Activated naive CD8-positive, alpha-beta T cell treated with anti-CD3 and anti-CD28 coated beads, Interleukin-2, amount 50 U/mL, for 24 hours (primary cell): ENCODE measurements around the gene RBM4B.

Source experiments
- ATAC-seq: fragments of 150-1000 bp; cut with Tn5 transposase; one replicate; pipeline ENCODE4 v1.10.0; 2021
- DNase-seq: peaks from one replicate; pipeline ENCODE4 v3.0.0; 2021
- H3K27ac Mint-ChIP-seq: one replicate; pipeline ENCODE4 v1.8.0; 2021; ENCODE audit warnings: mild to moderate bottlenecking, mixed read lengths
- H3K27me3 Mint-ChIP-seq: one replicate; pipeline ENCODE4 v1.8.0; 2021; ENCODE audit warnings: mixed read lengths
- H3K36me3 Mint-ChIP-seq: one replicate; pipeline ENCODE4 v1.8.0; 2021; ENCODE audit warnings: low read depth, mixed read lengths
- H3K4me1 Mint-ChIP-seq: one replicate; pipeline ENCODE4 v1.8.0; 2021; ENCODE audit warnings: mixed read lengths
- H3K4me3 Mint-ChIP-seq: one replicate; pipeline ENCODE4 v1.8.0; 2021; ENCODE audit warnings: mild to moderate bottlenecking, moderate library complexity, mixed read lengths
- H3K9me3 Mint-ChIP-seq: one replicate; pipeline ENCODE4 v1.8.0; 2021; ENCODE audit warnings: mixed read lengths

The RBM4B gene

DNA sequence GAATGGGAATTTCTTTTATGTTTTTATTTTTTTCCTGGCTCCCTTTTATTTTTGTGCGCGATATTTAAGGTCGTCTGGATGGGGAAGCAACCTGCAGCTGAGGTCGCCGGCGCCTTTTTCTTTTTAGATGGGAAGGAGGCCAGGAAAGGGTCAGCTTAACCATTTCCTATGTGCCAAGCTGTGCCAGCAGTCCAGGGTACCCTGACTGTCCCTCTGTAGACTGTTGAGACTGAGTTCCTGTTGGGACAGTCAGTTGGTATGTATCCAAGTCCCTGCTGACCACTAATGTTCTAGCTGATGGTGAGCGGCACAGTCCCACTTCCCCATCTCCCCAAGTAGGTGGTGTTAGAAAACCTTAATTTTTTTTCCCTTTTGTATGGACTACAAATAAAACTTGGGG is 50.8 kb downstream of the RBM4B start:
- Mint-ChIP-seq H3K4me1 (peaks cover 51% of the 10 kb centered on the region), H3K27ac (no peak overlapping the region)

GRCh38 chr11:66626382-66626781 is 51.3 kb downstream of the RBM4B start:
- ATAC-seq (no peak), DNase-seq (no peak)
- Mint-ChIP-seq H3K9me3 (no peaks in the 10 kb centered on the region), H3K4me3 (no peak overlapping the region), H3K4me1 (peaks cover 53% of the 10 kb centered on the region), H3K27me3 (no peaks in the 10 kb centered on the region), H3K36me3 (peaks cover 71% of the 10 kb centered on the region), H3K27ac (no peak overlapping the region)

More for the DNA sequence above, 50.8 kb downstream of the RBM4B start:
- no peak overlapping the region for H3K4me3 Mint-ChIP-seq
- DNase-seq (no peak), ATAC-seq (no peak)
- H3K36me3 Mint-ChIP-seq, result peaks cover 72% of the 10 kb centered on the region
- no peaks in the 10 kb centered on the region for H3K27me3 Mint-ChIP-seq
- H3K9me3 Mint-ChIP-seq, result no peaks in the 10 kb centered on the region

DNA sequence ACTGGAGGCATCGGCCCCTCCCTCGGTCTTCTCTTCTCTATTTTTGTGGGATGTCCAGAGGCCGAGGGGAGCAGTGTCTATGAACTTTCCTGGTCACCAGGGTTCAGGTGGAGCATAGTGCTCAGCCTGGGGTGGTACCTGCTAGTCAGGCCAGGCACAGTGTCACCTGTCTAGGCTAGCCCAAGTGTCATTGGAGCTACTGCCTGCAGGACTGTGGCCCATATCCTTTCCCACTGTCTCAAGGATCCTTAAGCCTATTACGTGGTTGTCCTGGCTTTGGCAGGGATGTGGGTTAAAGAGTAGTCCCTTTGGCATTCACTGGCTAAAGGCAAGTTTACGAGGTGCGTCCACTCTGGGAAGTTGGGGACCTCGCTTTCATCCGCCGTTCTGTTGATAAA is 51.9 kb downstream of the RBM4B start:
- Mint-ChIP-seq H3K4me1 (peaks cover 58% of the 10 kb centered on the region), H3K9me3 (no peaks in the 10 kb centered on the region), H3K4me3 (no peak overlapping the region), H3K27ac (no peak overlapping the region), H3K36me3 (peaks cover 74% of the 10 kb centered on the region), H3K27me3 (no peaks in the 10 kb centered on the region)
- ATAC-seq (no peak), DNase-seq (no peak)

- Mint-ChIP-seq H3K36me3 (peaks cover 79% of the 10 kb centered on the region), H3K4me1 (peaks cover 60% of the 10 kb centered on the region), H3K27ac (no peak overlapping the region), H3K4me3 (no peak overlapping the region), H3K9me3 (no peaks in the 10 kb centered on the region), H3K27me3 (no peaks in the 10 kb centered on the region)
- no peak for DNase-seq
- no peak for ATAC-seq
Observed at GRCh38 chr11:66625041-66625751, 52.5 kb downstream of the RBM4B start.

DNA sequence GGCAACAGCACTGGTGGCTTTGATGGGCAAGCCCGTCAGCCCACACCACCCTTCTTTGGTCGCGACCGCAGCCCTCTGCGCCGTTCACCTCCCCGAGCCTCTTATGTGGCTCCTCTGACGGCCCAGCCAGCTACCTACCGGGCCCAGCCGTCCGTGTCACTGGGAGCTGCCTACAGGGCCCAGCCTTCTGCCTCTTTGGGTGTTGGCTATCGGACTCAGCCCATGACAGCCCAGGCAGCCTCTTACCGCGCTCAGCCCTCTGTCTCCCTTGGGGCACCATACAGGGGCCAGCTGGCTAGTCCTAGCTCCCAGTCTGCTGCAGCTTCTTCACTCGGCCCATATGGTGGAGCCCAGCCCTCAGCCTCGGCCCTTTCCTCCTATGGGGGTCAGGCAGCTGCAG is 53.2 kb downstream of the RBM4B start:
- ATAC-seq, result no peak
- no peaks in the 10 kb centered on the region for H3K27me3 Mint-ChIP-seq

DNA sequence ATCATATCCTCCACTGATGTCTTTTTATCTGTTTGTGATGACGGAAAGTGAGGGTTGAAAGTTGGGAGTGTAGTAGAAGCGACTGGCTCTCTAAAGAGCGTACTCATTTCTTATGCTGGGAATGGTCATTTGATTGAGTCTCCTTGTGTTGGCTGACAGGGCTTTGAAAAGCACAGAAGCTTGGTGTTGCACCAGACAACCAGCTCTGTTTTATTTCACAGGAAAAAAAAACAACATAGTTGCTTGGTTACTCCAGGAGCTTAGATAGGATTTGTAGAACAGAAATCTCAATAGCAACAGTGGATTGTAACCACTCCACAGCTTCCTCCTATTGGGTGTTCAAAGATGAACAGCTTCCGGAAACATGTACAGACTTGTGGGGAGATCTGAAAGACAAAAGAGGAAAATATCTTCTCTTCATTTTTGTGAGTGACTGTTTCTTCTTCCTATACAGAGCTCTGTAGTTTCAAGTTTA is 58.6 kb downstream of the RBM4B start:
- ATAC-seq, result peak; percentile 8
- DNase-seq, result no peak

More for the DNA sequence above, 53.2 kb downstream of the RBM4B start:
- Mint-ChIP-seq H3K9me3 (no peaks in the 10 kb centered on the region), H3K27ac (no peak overlapping the region), H3K4me1 (peaks cover 61% of the 10 kb centered on the region), H3K4me3 (no peak overlapping the region), H3K36me3 (peaks cover 77% of the 10 kb centered on the region)
- DNase-seq, result no peak

GRCh38 chr11:66617155-66617834 is 60.4 kb downstream of the RBM4B start:
- Mint-ChIP-seq H3K36me3 (peaks cover 56% of the 10 kb centered on the region), H3K27me3 (no peaks in the 10 kb centered on the region), H3K4me3 (peak overlapping the region; percentile 89), H3K4me1 (peaks cover 52% of the 10 kb centered on the region), H3K9me3 (no peaks in the 10 kb centered on the region), H3K27ac (peak overlapping the region; percentile 98)
- no peak for ATAC-seq
- DNase-seq, result no peak

More for the DNA sequence above, 58.6 kb downstream of the RBM4B start:
- peak overlapping the region; percentile 98 for H3K27ac Mint-ChIP-seq
- no peaks in the 10 kb centered on the region for H3K27me3 Mint-ChIP-seq
- H3K9me3 Mint-ChIP-seq, result no peaks in the 10 kb centered on the region
- peaks cover 74% of the 10 kb centered on the region for H3K36me3 Mint-ChIP-seq
- H3K4me1 Mint-ChIP-seq, result peaks cover 70% of the 10 kb centered on the region
- peak overlapping the region; percentile 89 for H3K4me3 Mint-ChIP-seq

GRCh38 chr11:66616379-66617154 is 61.1 kb downstream of the RBM4B start, which contains the start of gene RBM14:
TSS of gene RBM14 (plus strand) at chr11:66616630. CDS start at chr11:66616721, 91 bp downstream.
- H3K4me1 Mint-ChIP-seq, result peaks cover 47% of the 10 kb centered on the region
- H3K27me3 Mint-ChIP-seq, result no peaks in the 10 kb centered on the region
- H3K36me3 Mint-ChIP-seq, result peaks cover 51% of the 10 kb centered on the region

More at GRCh38 chr11:66616379-66617154, 61.1 kb downstream of the RBM4B start, which contains the start of gene RBM14:
- ATAC-seq (peak; percentile 97), DNase-seq (peak; percentile 98)
- Mint-ChIP-seq H3K4me3 (peak within 1 kb of the TSS; percentile 89), H3K9me3 (no peaks in the 10 kb centered on the region), H3K27ac (peak within 1 kb of the TSS; percentile 98)
